Measurements from ENCODE around the gene SETD3.

DNA sequence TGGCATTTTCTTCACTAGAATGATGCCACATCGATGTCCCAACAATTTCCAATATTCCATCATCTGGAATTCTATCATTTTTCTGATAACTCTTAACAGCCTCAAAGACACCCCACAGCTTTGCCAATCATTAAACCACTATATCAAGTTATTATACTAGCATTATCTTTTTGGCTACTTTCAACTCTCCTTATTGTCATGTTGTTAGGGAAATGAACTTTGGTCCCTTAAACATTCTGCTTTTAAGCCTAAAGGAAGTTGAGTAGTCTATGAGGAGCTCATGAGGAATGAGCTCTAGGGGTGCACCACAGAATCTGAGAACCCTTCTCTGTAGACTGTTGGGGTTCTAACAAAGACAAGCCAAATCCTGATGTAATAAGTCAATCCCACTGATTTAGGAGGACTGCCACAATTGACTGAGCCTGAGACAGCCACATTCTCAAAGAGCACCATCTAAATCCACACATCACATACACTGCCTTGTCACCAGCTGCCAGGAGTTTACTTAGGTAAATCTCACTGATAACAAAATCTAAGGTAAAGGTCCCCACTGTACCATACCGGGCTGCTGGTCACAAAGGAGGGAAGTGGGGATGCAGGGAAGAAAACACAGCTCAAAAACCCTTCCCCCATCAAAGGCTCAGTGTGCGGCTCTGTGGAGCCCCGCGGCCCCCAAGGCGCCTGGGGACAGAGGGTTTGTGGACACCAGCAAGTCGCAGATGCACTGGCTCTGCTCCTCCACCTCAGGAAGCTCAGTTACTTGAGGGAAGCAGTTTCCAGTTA, 58.2 kb downstream of the SETD3 start:
- TF ChIP-seq, protein P1, sequence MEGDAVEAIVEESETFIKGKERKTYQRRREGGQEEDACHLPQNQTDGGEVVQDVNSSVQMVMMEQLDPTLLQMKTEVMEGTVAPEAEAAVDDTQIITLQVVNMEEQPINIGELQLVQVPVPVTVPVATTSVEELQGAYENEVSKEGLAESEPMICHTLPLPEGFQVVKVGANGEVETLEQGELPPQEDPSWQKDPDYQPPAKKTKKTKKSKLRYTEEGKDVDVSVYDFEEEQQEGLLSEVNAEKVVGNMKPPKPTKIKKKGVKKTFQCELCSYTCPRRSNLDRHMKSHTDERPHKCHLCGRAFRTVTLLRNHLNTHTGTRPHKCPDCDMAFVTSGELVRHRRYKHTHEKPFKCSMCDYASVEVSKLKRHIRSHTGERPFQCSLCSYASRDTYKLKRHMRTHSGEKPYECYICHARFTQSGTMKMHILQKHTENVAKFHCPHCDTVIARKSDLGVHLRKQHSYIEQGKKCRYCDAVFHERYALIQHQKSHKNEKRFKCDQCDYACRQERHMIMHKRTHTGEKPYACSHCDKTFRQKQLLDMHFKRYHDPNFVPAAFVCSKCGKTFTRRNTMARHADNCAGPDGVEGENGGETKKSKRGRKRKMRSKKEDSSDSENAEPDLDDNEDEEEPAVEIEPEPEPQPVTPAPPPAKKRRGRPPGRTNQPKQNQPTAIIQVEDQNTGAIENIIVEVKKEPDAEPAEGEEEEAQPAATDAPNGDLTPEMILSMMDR (IDR thresholded peaks at IDR 0.05): no peak
- no peak for TF ChIP-seq POLR2A (IDR thresholded peaks at IDR 0.05)

Measured in stomach (tissue), 4 donors.